Prostate gland (tissue), 2 donors: ENCODE results near the gene ANGEL2. TPM values are rescaled to one million over a fixed set of nuclear protein-coding genes. Genes with fewer than 3 reads are reported as not detected.

Experiments
- DNase-seq: peaks from one replicate; pipeline ENCODE4 v3.0.0-alpha.2; 2019; ENCODE audit warnings: low spot score
- H3K27ac ChIP-seq, 2 donors: fragments of 200-600 bp; sonication (generic); 2 replicates each; pipeline ENCODE4 v1.5.1; 2017 to 2019
- H3K27me3 ChIP-seq: fragments of 200-600 bp; sonication (generic); replicated peaks from 2 replicates; pipeline ENCODE4 v1.5.1; 2019; ENCODE audit not compliant: insufficient read depth
- H3K36me3 ChIP-seq, 2 donors: fragments of 200-600 bp; sonication (generic); 1 replicate in 1 of 2; 2 replicates in 1 of 2; pipeline versions ENCODE4 v1.5.1 to v1.8.1; 2017 to 2019
- H3K4me1 ChIP-seq: fragments of 200-600 bp; sonication (generic); replicated peaks from 2 replicates; pipeline ENCODE4 v1.5.1; 2019
- H3K4me3 ChIP-seq, 2 donors: fragments of 200-600 bp; sonication (generic); 2 replicates each; pipeline ENCODE4 v1.5.1; 2017 to 2019
- H3K9me3 ChIP-seq: fragments of 200-600 bp; sonication (generic); 2 replicates; pipeline ENCODE4 v1.5.1; 2017
- CTCF ChIP-seq, 4 experiments: fragments of 200-600 bp in 2 of 4; fragments of 450-650 bp in 2 of 4; sonication (generic) in 2 of 4; IDR thresholded peaks; 1 replicate in 3 of 4; 2 replicates in 1 of 4; pipeline ENCODE4 v1.5.1; 2016 to 2019; ENCODE audit warnings: antibody characterized with exemption in 4 of 4, mild to moderate bottlenecking in 2 of 4, moderate library complexity in 2 of 4
- POLR2A ChIP-seq: fragments of 450-650 bp; IDR thresholded peaks from one replicate; pipeline ENCODE4 v1.6.1; 2016; ENCODE audit warnings: antibody characterized with exemption, mild to moderate bottlenecking
- POLR2AphosphoS5 ChIP-seq: sonication (generic); formaldehyde crosslinking; IDR thresholded peaks from one replicate; pipeline ENCODE4 v1.6.1; 2017; ENCODE audit warnings: antibody characterized with exemption
- WGBS: methylation state at CpG from one replicate; pipeline ENCODE4 v1.1.5; 2018; 5-methylcytosine and 5-hydroxymethylcytosine counted together
- intact Hi-C: fragments of 100-400 bp; cut with DNase I; formaldehyde crosslinking; loops from one replicate; pipeline ENCODE4 v1.14.2; 2022
- total RNA-seq, 2 donors: library from RNA; depleted of rRNA; stranded (reverse); fragments of >200 nt; gene quantifications; one replicate each; pipeline ENCODE4 v1.1.0, GENCODE V29; 2016

ANGEL2 gene
- total RNA-seq, 2 donors from 2014 or later, result 54.0 to 57.3 TPM

DNA sequence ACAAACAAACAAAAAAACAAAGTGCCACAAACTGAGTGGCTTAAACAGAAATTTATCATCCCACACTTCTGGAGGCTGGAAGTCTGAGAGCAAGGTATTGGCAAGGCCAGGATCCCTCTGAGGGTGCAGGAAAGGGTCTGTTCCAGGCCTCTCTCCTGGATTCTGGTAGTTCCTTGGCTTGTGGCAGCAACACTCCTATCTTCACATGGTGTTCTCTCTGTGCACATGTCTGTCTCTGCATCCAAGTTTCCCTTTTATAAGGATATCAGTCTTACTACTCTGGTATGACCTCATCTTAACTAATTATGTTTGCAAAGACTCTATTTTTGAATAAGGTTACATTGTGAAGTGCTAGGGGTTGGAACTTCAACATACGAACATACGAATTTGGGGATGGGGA lies 70.6 kb downstream of the ANGEL2 start:
- no peak for DNase-seq
- TF ChIP-seq POLR2A (no peak), CTCF (IDR thresholded peaks at IDR 0.05) (no peak), POLR2AphosphoS5 (no peak)
- Histone ChIP-seq H3K27ac (no peak overlapping the region), H3K27me3 (no peaks in the 10 kb centered on the region), H3K36me3 (no peaks in the 10 kb centered on the region), H3K4me1 (no peaks in the 10 kb centered on the region), H3K4me3 (no peak overlapping the region), H3K9me3 (no peaks in the 10 kb centered on the region)
- intact Hi-C loops, result no loop called here
- 73% methylated on average over 2 of the region's 2 CpGs for WGBS

DNA sequence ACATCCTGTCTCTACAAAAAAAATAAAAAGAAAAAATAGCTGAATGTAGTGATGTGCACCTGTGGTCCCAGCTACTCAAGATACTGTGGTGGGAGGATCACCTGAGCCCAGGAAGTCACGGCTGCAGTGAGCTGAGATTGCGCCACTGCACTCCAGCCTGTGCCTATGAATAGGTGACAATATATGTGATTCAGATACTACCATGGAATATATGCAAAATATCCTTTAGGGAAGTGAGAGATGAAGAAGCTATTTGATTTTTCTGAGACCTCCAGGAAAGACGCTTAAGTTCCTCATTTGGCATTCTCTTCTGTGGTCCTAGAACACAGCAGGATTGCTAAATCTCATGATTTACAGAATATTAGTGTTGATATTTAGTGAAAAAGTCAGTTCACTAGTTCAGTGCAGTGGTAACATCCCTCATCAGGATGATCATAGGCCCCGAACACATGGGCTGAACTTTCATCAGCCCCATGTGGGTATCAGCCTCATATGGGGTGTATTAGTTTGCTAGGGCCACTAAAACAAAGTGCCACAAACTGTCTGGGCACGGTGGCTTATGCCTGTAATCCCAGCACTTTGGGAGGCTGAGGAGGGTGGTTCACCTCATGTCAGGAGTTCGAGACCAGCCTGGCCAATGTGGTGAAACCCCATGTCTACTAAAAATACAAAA lies 71.3 kb downstream of the ANGEL2 start:
- no peak overlapping the region for H3K4me3 ChIP-seq
- H3K36me3 ChIP-seq, result no peaks in the 10 kb centered on the region
- H3K27me3 ChIP-seq, result no peaks in the 10 kb centered on the region
- DNase-seq, result no peak
- TF ChIP-seq CTCF (IDR thresholded peaks at IDR 0.05) (no peak), POLR2AphosphoS5 (no peak), POLR2A (no peak)
- no peaks in the 10 kb centered on the region for H3K4me1 ChIP-seq
- no peak overlapping the region for H3K27ac ChIP-seq
- WGBS, result 86% methylated on average over 6 of the region's 6 CpGs
- intact Hi-C loops, result no loop called here
- H3K9me3 ChIP-seq, result no peaks in the 10 kb centered on the region

DNA sequence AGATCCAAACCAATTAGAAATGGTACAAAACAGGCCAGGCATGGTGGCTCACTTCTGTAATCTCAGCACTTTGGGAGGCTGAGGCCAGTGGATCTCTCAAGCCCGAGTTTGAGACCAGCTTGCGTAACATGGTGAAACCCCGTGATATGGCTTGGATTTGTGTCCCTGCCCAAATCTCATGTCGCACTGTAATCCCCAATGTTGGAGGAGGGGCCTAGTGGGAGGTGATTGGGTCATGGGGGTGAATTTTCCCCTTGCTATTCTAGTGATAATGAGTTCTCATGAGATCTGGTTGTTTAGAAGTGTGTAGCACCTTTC lies 72.3 kb downstream of the ANGEL2 start:
- Histone ChIP-seq H3K4me1 (no peaks in the 10 kb centered on the region), H3K36me3 (no peaks in the 10 kb centered on the region), H3K9me3 (no peaks in the 10 kb centered on the region), H3K4me3 (no peak overlapping the region), H3K27ac (no peak overlapping the region), H3K27me3 (no peaks in the 10 kb centered on the region)
- no peak for TF ChIP-seq CTCF (IDR thresholded peaks at IDR 0.05)
- no peak for TF ChIP-seq POLR2A
- TF ChIP-seq POLR2AphosphoS5, result no peak
- intact Hi-C loops, result no loop called here
- 91% methylated on average over 4 of the region's 4 CpGs for WGBS
- no peak for DNase-seq

GRCh38 chr1:212942679-212943392 lies 72.8 kb downstream of the ANGEL2 start:
- Histone ChIP-seq H3K27ac (no peak overlapping the region), H3K27me3 (no peaks in the 10 kb centered on the region), H3K9me3 (no peaks in the 10 kb centered on the region), H3K4me1 (no peaks in the 10 kb centered on the region), H3K36me3 (no peaks in the 10 kb centered on the region), H3K4me3 (no peak overlapping the region)
- intact Hi-C loops, result no loop called here
- no peak for TF ChIP-seq POLR2AphosphoS5
- DNase-seq, result no peak
- 93% methylated on average over 6 of the region's 6 CpGs for WGBS

Other genes starting within 250 kb of the ANGEL2 start
- gene NSL1, start 224.1 kb downstream of the ANGEL2 start, total RNA-seq, result 10 to 100 TPM; 31.6 to 42.6 TPM
- gene TATDN3, start 224.0 kb downstream of the ANGEL2 start, total RNA-seq, result 10 to 100 TPM in 1 of 2 donors, 1 to 10 TPM in 1; 9.0 to 10.2 TPM
- gene SPATA45, start 168.2 kb downstream of the ANGEL2 start, total RNA-seq, result not detected
- gene FLVCR1, start 157.6 kb downstream of the ANGEL2 start, total RNA-seq, result 10 to 100 TPM; 11.1 to 13.4 TPM
- gene VASH2, start 65.3 kb downstream of the ANGEL2 start, total RNA-seq, result 1 to 10 TPM; 2.6 to 2.7 TPM
- gene RPS6KC1, start 35.4 kb upstream of the ANGEL2 start, total RNA-seq, result 10 to 100 TPM; 32.6 to 35.3 TPM